ENCODE results near the gene ADAM12.

The ADAM12 gene

DNA sequence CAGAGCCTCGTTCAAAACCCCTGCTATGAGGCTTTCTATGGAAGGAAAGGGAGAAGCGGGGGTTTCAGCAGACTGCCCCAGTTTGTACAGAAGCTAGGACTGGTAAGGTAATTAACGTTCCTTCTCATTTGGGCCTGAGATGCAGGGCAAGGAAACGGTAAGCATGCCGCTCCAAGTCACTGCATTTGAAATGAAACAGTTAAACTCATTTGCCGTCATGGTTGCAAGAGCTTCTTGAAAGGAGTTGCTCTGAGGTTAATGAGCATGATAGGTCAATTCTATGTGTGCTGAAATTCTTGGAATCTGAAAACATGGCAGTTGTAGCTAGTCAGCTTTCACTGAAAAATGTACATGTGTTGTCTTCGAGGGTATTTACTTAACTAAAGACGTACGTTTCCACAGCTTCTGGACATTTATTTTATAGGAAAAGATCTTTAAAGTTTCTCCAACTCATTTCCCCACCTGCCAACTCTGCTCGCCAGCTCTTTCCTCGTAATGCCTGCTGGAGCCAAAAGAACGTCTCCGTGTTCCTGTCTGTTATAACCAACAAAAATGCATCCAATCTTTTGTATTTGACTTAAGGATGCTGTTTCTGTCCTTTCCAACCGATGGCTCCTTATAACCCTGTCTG is 73.3 kb downstream of the ADAM12 start:
- POLR2A ChIA-PET: no interaction called here
- DNase-seq (ENCODE audit: extremely low spot score): no peak

DNA sequence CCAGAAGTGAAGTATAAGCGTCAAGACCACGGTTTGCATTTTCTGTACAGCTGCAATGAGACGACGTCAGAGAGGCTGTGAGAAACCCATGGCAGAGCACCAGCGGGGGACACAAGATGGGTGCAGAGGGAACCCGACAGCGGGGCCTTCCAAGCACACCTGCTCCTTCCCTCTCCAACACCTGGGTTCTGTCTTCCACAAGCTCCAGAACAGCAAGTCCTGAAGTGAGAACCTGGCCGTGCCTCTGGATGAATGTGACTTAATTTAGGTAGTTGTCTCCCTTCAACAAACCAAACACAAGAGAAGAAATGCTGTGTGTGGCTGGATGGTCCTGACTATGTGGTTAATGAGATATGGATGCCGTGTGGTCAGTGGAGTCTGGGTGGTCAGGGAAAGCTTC is 76.1 kb downstream of the ADAM12 start:
- no peak for DNase-seq (ENCODE audit: extremely low spot score)
- TF ChIP-seq ARNT (IDR thresholded peaks at IDR 0.05): no peak
- TF ChIP-seq SUZ12 (IDR thresholded peaks at IDR 0.05): no peak
- TF ChIP-seq CTBP1 (IDR thresholded peaks at IDR 0.05; ENCODE audit: borderline replicate concordance): no peak
- ChIA-PET CTCF (no interaction called here), POLR2A (no interaction called here)

More for the DNA sequence above, 73.3 kb downstream of the ADAM12 start:
- no peak for TF ChIP-seq L3MBTL2 (conservative IDR thresholded peaks at IDR 0.05)
- no peak for TF ChIP-seq ZNF384 (IDR thresholded peaks at IDR 0.05)
- TF ChIP-seq FOXA1 (IDR thresholded peaks at IDR 0.05): no peak
- no peak for TF ChIP-seq SP1 (IDR thresholded peaks at IDR 0.05)
- no peak for TF ChIP-seq ELF4 (IDR thresholded peaks at IDR 0.05)
- CTCF ChIA-PET: interaction anchor here (0.6 kb wide), 1 partner anchor 431 kb away, joined by 3 read pairs; no protein-coding TSS in a partner anchor

DNA sequence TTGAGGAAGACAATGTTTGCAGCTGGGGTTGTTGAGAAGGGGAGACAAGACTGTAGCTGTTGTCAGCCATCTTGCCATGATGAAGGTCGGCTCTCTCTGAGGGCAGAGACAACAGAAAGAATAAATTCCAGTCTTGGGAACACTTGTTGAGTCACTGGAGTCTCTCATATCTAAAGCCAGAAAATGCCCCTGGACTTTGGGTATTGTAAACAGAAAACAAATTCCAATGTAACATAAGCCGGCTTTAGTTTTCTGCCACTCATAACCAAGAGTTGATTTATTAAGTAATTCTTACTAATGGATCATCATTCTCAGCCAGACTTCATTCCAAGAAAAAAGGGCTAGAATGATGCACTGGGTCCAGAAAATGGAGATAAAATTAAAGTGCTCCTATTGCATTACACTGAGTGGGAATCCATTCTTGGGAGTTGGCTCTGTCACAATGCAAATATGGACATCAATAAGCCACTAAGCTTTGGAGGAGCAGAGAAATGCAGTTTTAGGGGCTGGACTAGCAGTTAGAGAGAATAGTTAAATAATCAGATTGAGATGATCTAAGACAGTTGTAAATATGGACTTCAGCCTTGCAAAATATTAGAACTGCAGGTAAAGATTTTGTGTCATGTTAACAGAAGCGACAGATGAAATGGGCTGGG is 78.9 kb downstream of the ADAM12 start:
- no peak for TF ChIP-seq CTBP1 (IDR thresholded peaks at IDR 0.05; ENCODE audit: borderline replicate concordance)
- TF ChIP-seq LEF1 (IDR thresholded peaks at IDR 0.05; ENCODE audit: borderline replicate concordance): no peak
- TF ChIP-seq ARNT (IDR thresholded peaks at IDR 0.05): no peak
- TF ChIP-seq SP1 (IDR thresholded peaks at IDR 0.05): no peak
- no peak for TF ChIP-seq NFRKB (IDR thresholded peaks at IDR 0.05)
- TF ChIP-seq ZNF384 (IDR thresholded peaks at IDR 0.05): no peak
- TF ChIP-seq, protein P1, sequence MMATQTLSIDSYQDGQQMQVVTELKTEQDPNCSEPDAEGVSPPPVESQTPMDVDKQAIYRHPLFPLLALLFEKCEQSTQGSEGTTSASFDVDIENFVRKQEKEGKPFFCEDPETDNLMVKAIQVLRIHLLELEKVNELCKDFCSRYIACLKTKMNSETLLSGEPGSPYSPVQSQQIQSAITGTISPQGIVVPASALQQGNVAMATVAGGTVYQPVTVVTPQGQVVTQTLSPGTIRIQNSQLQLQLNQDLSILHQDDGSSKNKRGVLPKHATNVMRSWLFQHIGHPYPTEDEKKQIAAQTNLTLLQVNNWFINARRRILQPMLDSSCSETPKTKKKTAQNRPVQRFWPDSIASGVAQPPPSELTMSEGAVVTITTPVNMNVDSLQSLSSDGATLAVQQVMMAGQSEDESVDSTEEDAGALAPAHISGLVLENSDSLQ (IDR thresholded peaks at IDR 0.05): no peak
- no peak for TF ChIP-seq FOXM1 (IDR thresholded peaks at IDR 0.05; ENCODE audit: borderline replicate concordance)
- no peak for TF ChIP-seq ELF4 (IDR thresholded peaks at IDR 0.05)
- no peak for TF ChIP-seq SUZ12 (IDR thresholded peaks at IDR 0.05)
- DNase-seq (ENCODE audit: extremely low spot score): no peak
- ChIA-PET CTCF (no interaction called here), POLR2A (no interaction called here)

DNA sequence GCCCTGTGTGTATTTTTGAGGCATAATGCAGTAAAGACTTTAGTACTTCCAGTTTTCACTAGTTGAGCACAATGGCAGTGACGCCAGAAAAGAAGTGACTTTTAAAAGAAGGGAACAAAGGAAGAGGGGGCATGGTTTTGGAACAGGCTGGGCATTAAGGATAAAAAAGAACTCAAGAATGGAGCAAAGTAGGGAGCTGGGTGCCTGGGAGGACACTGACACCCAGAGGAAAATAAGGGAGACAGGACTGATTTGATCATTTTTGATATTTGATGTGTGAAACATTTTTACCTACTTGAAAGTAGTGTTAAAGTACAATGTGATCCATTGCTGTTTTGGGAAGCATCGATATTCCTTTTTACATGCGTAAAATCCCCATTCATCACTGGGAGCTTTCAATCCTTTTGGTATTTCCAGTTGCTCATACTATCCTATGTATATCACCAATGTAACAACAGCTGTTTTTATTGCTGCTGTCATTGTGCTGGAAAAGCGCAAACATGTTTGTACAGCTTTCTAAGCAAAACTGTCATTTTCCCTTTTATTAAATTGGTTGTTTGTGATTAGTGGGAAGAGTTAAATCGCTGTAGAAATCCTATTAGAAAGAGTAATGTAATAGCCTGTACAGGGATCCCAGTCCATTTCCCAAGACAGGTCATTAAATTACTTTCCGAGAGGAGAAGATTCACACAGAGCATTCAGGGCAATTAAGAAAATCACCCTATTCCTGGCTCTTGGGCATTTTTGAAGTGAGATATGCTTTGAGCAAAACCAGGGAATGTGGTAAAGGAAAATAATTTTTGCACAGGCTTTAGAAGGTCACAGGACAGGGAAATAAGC is 85.2 kb downstream of the ADAM12 start:
- CTCF ChIA-PET: no interaction called here
- DNase-seq (ENCODE audit: extremely low spot score): no peak
- POLR2A ChIA-PET: no interaction called here
- TF ChIP-seq CTBP1 (IDR thresholded peaks at IDR 0.05; ENCODE audit: borderline replicate concordance): no peak
- no peak for TF ChIP-seq ARNT (IDR thresholded peaks at IDR 0.05)
- TF ChIP-seq NFRKB (IDR thresholded peaks at IDR 0.05): no peak
- TF ChIP-seq FOXA1 (IDR thresholded peaks at IDR 0.05): no peak
- TF ChIP-seq FOXM1 (IDR thresholded peaks at IDR 0.05; ENCODE audit: borderline replicate concordance): no peak

DNA sequence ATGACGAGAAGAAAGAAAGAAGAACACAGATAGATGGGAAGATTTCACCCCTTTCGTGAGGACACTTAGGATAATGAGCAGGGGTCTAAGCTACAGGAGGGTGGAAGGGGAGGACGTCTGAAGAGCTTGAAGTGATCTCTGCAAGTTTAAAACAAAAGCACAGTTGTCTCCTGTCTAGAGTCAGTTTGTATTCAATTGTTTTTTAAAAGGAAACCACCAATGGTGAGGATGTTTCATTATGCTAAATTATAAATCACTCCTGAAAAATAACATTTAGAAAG is 85.9 kb downstream of the ADAM12 start:
- ChIA-PET CTCF (no interaction called here), POLR2A (no interaction called here)
- no peak for TF ChIP-seq LEF1 (IDR thresholded peaks at IDR 0.05; ENCODE audit: borderline replicate concordance)
- DNase-seq (ENCODE audit: extremely low spot score): no peak

DNA sequence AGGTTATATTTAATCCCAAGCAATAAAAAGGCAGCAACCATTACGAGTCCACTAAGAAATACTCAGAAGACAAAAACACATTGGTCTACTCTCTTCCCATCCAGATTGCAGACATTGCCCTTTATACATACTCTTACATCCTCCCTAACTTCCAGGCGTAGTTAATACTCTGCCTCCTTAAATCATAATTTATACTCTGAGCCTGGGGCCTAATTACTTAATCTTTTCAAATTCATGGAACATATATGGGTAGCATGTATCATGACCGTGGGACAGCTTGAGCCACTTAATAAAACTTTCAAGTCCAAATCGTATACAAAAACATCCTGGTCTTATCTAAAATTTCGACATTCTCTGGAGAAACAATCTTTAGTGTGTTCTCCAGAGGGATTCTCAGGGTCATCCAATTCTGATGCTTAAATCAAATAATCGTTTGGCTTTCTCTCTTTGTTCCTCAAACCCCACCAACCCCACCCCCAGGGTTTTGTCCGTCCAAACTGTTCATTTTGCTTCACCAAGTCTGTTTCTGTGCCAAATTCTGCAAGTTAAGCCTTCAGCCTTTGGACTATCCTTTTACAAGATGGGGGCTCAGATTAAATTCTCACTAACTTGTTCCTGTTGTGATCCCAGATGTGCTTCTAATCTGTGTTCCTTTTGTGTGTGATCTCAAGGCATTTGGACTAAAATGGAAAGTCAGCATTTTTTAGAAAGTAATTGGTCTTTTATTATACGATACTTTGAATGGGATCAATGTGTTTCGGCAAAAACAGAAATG is 86.4 kb downstream of the ADAM12 start:
- DNase-seq (ENCODE audit: extremely low spot score): no peak
- CTCF ChIA-PET: interaction anchor here (0.7 kb wide), 1 partner anchor 203 kb away, joined by 3 read pairs; no protein-coding TSS in a partner anchor

DNA sequence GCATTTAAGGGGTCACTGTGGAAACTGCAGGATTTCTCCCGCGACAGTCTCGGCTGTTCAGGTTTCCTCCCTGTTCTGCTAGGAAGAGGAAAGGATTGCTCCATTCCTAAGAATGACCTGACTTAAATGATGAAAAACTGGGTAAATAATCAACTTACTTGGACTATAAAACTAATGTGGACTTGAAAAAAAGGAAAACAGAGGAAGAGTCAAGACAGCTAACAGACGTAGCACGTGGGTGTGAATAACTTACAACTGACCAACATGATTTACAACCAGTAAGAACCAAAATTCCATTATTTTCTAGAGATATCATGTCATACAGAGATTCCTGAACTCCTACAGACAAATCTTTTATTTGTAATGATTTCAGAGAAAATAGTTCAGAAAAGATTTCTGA is 93.8 kb downstream of the ADAM12 start:
- no peak for DNase-seq (ENCODE audit: extremely low spot score)
- POLR2A ChIA-PET: no interaction called here
- no peak for TF ChIP-seq CTBP1 (IDR thresholded peaks at IDR 0.05; ENCODE audit: borderline replicate concordance)
- TF ChIP-seq FOXK2 (IDR thresholded peaks at IDR 0.05): no peak
- no peak for TF ChIP-seq L3MBTL2 (conservative IDR thresholded peaks at IDR 0.05)
- no peak for TF ChIP-seq SUZ12 (IDR thresholded peaks at IDR 0.05)
- no peak for TF ChIP-seq HDGF (IDR thresholded peaks at IDR 0.05; ENCODE audit: borderline replicate concordance)
- no peak for TF ChIP-seq TARDBP (IDR thresholded peaks at IDR 0.05)
- no peak for TF ChIP-seq NFRKB (IDR thresholded peaks at IDR 0.05)
- TF ChIP-seq SP1 (IDR thresholded peaks at IDR 0.05): no peak
- TF ChIP-seq ARNT (IDR thresholded peaks at IDR 0.05): no peak
- no peak for TF ChIP-seq LEF1 (IDR thresholded peaks at IDR 0.05; ENCODE audit: borderline replicate concordance)
- no peak for TF ChIP-seq FOXM1 (IDR thresholded peaks at IDR 0.05; ENCODE audit: borderline replicate concordance)
- no peak for TF ChIP-seq BHLHE40 (IDR thresholded peaks at IDR 0.05; ENCODE audit: borderline replicate concordance)
- no peak for TF ChIP-seq ELF4 (IDR thresholded peaks at IDR 0.05)
- TF ChIP-seq, protein P1 (IDR thresholded peaks at IDR 0.05): no peak
- TF ChIP-seq ZNF384 (IDR thresholded peaks at IDR 0.05): no peak
- TF ChIP-seq FOXA1 (IDR thresholded peaks at IDR 0.05): no peak
- CTCF ChIA-PET: no interaction called here

More for the DNA sequence above, 86.4 kb downstream of the ADAM12 start:
- POLR2A ChIA-PET: no interaction called here
- TF ChIP-seq HDGF (IDR thresholded peaks at IDR 0.05; ENCODE audit: borderline replicate concordance) (no peak), SP1 (IDR thresholded peaks at IDR 0.05) (no peak), ELF4 (IDR thresholded peaks at IDR 0.05) (no peak), SUZ12 (IDR thresholded peaks at IDR 0.05) (no peak)
